PFSK-1 (cell line): Measurements from ENCODE around the gene SH2D4B.

Experiments used
- FOXP2 ChIP-seq: optimal IDR thresholded peaks from 2 replicates; pipeline ENCODE3; 2011; ENCODE audit warnings: borderline replicate concordance, control low read depth, inconsistent platforms; ENCODE audit not compliant: insufficient read depth; ENCODE audit errors: extremely low read length, extremely low read depth
- POLR2AphosphoS5 ChIP-seq: IDR thresholded peaks from 2 replicates; pipeline ENCODE4 v1.6.1; 2012; ENCODE audit warnings: low read depth, mild to moderate bottlenecking, control low read depth, low read length, moderate library complexity
- SIN3A ChIP-seq: IDR thresholded peaks from 2 replicates; pipeline ENCODE4 v1.6.1; 2012; ENCODE audit warnings: mild to moderate bottlenecking, low read length, moderate library complexity, borderline replicate concordance; ENCODE audit not compliant: insufficient read depth
- TAF1 ChIP-seq: IDR thresholded peaks from 2 replicates; pipeline ENCODE4 v1.6.1; 2012; ENCODE audit warnings: low read length, control low read depth, borderline replicate concordance; ENCODE audit not compliant: insufficient read depth
- TF ChIP-seq, protein P1 (sequence below), 2 experiments: IDR thresholded peaks; 2 replicates each; pipeline versions ENCODE4 v1.6.1 to v1.8.0; 2011 to 2012; ENCODE audit warnings: low read depth in 2 of 2, low read length in 2 of 2, control low read depth in 1 of 2, inconsistent platforms in 1 of 2, mild to moderate bottlenecking in 1 of 2, moderate library complexity in 1 of 2; ENCODE audit not compliant: insufficient read depth in 1 of 2

Gene SH2D4B

DNA sequence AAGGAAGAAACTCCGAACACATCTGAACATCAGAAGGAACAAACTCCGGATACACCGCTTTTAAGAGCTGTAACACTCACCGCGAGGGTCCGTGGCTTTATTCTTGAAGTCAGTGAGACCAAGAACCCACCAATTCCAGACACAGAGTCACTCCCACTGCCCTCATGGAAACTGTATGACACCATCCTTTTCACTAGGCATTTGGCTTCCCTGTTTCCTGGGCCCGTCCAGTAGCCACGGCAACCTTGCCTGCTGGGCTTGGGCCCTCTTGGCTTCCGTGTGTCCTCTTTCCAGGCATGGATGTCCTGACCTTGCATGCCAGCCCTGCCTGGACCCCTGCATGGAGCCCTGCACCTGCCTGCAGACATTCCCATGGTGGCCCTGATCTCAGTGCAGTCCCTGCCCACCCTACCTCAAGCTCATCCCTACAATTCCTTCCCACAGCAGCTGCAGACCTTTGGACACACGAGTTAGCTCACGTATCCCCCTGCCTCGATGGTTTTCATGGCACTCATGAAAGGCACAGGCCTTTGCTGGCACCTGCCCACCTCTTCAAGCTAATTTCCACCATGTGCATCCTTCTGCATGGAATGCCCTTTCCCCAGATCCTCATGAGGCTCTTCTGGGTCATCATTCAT is 6.7 kb downstream of the SH2D4B start:
- TF ChIP-seq, protein P1, sequence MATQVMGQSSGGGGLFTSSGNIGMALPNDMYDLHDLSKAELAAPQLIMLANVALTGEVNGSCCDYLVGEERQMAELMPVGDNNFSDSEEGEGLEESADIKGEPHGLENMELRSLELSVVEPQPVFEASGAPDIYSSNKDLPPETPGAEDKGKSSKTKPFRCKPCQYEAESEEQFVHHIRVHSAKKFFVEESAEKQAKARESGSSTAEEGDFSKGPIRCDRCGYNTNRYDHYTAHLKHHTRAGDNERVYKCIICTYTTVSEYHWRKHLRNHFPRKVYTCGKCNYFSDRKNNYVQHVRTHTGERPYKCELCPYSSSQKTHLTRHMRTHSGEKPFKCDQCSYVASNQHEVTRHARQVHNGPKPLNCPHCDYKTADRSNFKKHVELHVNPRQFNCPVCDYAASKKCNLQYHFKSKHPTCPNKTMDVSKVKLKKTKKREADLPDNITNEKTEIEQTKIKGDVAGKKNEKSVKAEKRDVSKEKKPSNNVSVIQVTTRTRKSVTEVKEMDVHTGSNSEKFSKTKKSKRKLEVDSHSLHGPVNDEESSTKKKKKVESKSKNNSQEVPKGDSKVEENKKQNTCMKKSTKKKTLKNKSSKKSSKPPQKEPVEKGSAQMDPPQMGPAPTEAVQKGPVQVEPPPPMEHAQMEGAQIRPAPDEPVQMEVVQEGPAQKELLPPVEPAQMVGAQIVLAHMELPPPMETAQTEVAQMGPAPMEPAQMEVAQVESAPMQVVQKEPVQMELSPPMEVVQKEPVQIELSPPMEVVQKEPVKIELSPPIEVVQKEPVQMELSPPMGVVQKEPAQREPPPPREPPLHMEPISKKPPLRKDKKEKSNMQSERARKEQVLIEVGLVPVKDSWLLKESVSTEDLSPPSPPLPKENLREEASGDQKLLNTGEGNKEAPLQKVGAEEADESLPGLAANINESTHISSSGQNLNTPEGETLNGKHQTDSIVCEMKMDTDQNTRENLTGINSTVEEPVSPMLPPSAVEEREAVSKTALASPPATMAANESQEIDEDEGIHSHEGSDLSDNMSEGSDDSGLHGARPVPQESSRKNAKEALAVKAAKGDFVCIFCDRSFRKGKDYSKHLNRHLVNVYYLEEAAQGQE (IDR thresholded peaks at IDR 0.05; ENCODE audit: insufficient read depth in 1 of 2, low read depth in 2 of 2, low read length in 2 of 2), result no peak
- no peak for TF ChIP-seq POLR2AphosphoS5
- no peak for TF ChIP-seq FOXP2
- TF ChIP-seq TAF1, result no peak
- TF ChIP-seq SIN3A, result no peak

DNA sequence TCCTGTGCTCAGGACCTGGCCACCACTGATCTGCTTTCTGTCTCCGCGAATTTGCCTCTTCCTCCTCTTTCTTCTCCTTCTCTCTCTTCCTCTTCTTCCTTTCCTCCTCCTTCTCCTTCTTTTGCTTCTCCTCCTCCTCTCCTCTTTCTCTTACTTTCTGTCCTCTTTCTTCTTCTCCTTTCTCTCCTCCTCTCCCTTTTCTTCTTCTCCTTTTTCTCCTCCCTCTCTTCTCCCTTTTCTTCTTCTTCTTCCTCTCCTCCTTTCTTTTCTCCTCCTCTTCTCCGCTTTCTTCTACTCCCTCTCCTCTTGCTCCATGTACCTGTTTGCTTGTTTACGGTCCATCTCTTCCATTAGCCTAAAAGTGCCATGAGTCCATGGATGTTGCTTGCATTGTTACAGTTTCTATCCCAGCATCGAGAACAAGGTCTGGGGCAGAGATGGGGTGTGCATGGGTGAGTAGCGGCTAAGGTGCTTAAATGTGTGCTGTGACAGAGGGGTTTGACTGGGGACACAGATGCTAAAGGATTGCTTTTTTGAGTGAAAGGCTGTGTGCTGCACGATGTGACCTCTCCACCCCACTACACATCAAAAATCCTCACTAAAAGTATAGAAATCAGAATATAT is 7.7 kb downstream of the SH2D4B start:
- no peak for TF ChIP-seq TAF1

DNA sequence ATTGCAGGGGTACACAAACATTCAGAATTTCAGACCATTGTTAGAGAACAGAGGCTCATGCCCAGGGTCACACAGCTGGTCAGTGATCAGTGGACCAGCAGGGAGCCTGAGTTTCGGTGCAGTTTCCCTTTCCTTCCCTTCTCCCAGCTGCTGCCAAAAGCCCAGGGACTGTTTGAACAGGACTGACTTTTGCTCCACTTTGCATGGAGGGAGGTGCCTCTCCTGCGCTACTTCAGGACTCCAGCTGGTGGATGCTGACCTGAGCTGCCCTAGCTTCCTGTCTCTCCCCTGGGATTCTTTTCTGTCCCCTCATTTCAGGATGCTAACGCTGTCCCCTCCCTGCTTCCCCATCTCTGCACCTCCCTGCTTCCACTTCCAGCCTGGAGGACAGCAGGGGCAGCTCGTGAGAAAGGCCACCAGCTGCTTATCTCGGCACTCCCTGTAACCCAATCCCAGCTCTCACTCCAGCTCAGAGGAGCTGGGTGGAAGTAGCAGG is 14.5 kb downstream of the SH2D4B start:
- TF ChIP-seq POLR2AphosphoS5 (no peak), FOXP2 (no peak), TAF1 (no peak), SIN3A (no peak)
- TF ChIP-seq, protein P1 (IDR thresholded peaks at IDR 0.05; ENCODE audit: insufficient read depth in 1 of 2, low read depth in 2 of 2, low read length in 2 of 2), result no peak

DNA sequence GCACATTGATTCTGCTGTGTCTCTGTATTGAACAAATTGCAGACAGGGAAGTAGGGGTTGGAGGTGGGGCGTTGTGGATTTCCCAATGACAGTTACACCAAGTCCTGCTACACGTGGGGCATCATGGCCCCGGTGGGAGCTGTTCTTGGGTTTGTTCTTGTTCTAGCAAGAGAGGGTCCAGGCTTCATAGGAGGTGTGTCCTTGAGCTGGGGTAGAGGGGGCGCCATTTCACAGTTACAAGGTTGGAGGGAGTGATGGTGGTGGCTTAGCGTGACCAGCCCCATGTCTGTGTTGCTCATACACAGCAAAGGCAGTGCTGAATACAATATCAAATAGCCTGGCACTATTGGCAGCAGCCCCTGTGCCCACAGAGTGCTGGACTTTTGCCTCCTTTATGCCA is 15.7 kb downstream of the SH2D4B start:
- no peak for TF ChIP-seq TAF1
- TF ChIP-seq POLR2AphosphoS5, result no peak
- TF ChIP-seq SIN3A, result no peak
- TF ChIP-seq, protein P1 (IDR thresholded peaks at IDR 0.05; ENCODE audit: insufficient read depth in 1 of 2, low read depth in 2 of 2, low read length in 2 of 2), result no peak

DNA sequence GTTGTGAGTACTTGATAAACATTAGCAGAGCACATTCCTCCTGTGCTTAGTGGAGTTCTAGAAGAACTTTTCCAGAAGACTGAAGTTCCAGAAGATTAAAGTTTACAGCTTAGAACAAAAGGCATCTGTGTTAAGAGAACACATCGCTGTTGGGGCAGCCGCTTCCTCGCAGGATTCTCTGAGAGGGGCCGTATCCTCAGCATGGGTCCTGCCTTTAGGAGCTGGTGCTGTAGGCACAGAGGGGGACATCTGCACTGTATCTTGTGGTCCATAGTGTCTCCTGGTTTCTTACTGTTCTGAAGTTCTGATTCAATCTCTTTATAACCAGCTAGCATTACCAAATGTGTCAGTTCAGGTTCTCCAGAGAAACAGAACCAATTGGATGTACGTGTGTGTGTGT is 16.3 kb downstream of the SH2D4B start:
- TF ChIP-seq SIN3A (no peak), TAF1 (no peak), FOXP2 (no peak), POLR2AphosphoS5 (no peak)
- TF ChIP-seq, protein P1 (IDR thresholded peaks at IDR 0.05; ENCODE audit: insufficient read depth in 1 of 2, low read depth in 2 of 2, low read length in 2 of 2), result no peak
